HepG2 (cell line): ENCODE data around the gene UNC13D. TPM values are rescaled to one million over a fixed set of nuclear protein-coding genes. Genes with fewer than 3 reads are reported as not detected.

Experiments
- ARNTL ChIP-seq: sonication (generic); formaldehyde crosslinking; IDR thresholded peaks from 2 replicates; pipeline ENCODE4 v1.4.0; 2020; ENCODE audit warnings: mild to moderate bottlenecking, missing genetic modification reagents
- CREM ChIP-seq, 2 experiments: sonication (generic) in 1 of 2; formaldehyde crosslinking in 1 of 2; IDR thresholded peaks; 2 replicates each; pipeline versions ENCODE4 v1.4.0 to v1.6.1; 2016 to 2020; ENCODE audit warnings: antibody characterized with exemption in 1 of 2, mild to moderate bottlenecking in 1 of 2, missing genetic modification reagents in 1 of 2
- EEA1 ChIP-seq: sonication (generic); formaldehyde crosslinking; IDR thresholded peaks from 2 replicates; pipeline ENCODE4 v1.5.1; 2020; ENCODE audit warnings: mild to moderate bottlenecking, missing genetic modification reagents, borderline replicate concordance
- GABPB1 ChIP-seq: IDR thresholded peaks from 2 replicates; pipeline ENCODE4 v1.6.1; 2016; ENCODE audit warnings: mild to moderate bottlenecking, missing genetic modification reagents, moderate library complexity, missing compliant biosample characterization
- MIER3 ChIP-seq: IDR thresholded peaks from 2 replicates; pipeline ENCODE4 v1.6.1; 2016; ENCODE audit warnings: missing compliant biosample characterization, borderline replicate concordance
- NFYC ChIP-seq: IDR thresholded peaks from 2 replicates; pipeline ENCODE4 v1.6.1; 2016; ENCODE audit warnings: missing genetic modification reagents, missing compliant biosample characterization
- SNAI1 ChIP-seq: sonication (generic); formaldehyde crosslinking; IDR thresholded peaks from 2 replicates; pipeline ENCODE4 v1.5.0; 2020; ENCODE audit warnings: mild to moderate bottlenecking, missing genetic modification reagents, borderline replicate concordance
- SYNCRIP ChIP-seq: fragments of 200-400 bp; formaldehyde crosslinking; IDR thresholded peaks from 2 replicates; pipeline ENCODE4 v1.6.1; 2018; ENCODE audit warnings: mild to moderate bottlenecking, low read depth, low read length; ENCODE audit not compliant: insufficient read depth
- TGIF2 ChIP-seq: IDR thresholded peaks from 2 replicates; pipeline ENCODE4 v1.6.1; 2016; ENCODE audit warnings: control low read depth, missing compliant biosample characterization
- ZNF24 ChIP-seq: fragments of 450-650 bp; IDR thresholded peaks from 2 replicates; pipeline ENCODE4 v1.6.1; 2017; ENCODE audit warnings: antibody characterized with exemption, mild to moderate bottlenecking
- ZNF879 ChIP-seq: sonication (generic); formaldehyde crosslinking; IDR thresholded peaks from 2 replicates; pipeline ENCODE4 v1.8.1; 2023; ENCODE audit warnings: missing genetic modification reagents
- polyA plus RNA-seq, 8 experiments: library from polyadenylated mRNA; depleted of rRNA in 3 of 8; stranded (reverse) in 7 of 8; unstranded in 1 of 8; fragments of >200 nt; fragmentation: Illumina TruSeq in 4 of 8; extraction: Trizol in 4 of 8; gene quantifications; 2 replicates each; pipeline versions ENCODE4 v1.2.1 to v1.2.3, GENCODE V29; 2011 to 2016; ENCODE audit warnings: low read depth in 4 of 8, missing spikeins in 1 of 8, mixed read lengths in 1 of 8; ENCODE audit not compliant: insufficient read depth in 1 of 8
- total RNA-seq, 5 experiments: library from RNA; depleted of rRNA; stranded (reverse); fragments of >200 nt; fragmentation: Illumina TruSeq; extraction: Trizol; gene quantifications; 2 replicates each; pipeline ENCODE4 v1.2.3, GENCODE V29; 2016; ENCODE audit warnings: low read depth in 1 of 5
- TF ChIP-seq, protein P1 (sequence below): conservative IDR thresholded peaks from 2 replicates; pipeline ENCODE4 v1.6.1; 2018; ENCODE audit warnings: missing genetic modification reagents
- TF ChIP-seq, protein P2 (sequence below): sonication (generic); formaldehyde crosslinking; IDR thresholded peaks from 2 replicates; pipeline ENCODE4 v1.4.0; 2020; ENCODE audit warnings: missing genetic modification reagents, borderline replicate concordance
- TF ChIP-seq, protein P3 (sequence below): IDR thresholded peaks from 2 replicates; pipeline ENCODE4 v1.6.1; 2018; ENCODE audit warnings: missing genetic modification reagents
- TF ChIP-seq, protein P4 (sequence below): sonication (generic); formaldehyde crosslinking; IDR thresholded peaks from 2 replicates; pipeline ENCODE4 v1.5.0; 2020; ENCODE audit warnings: mild to moderate bottlenecking, missing genetic modification reagents
- TF ChIP-seq, protein P5 (sequence below): sonication (generic); formaldehyde crosslinking; IDR thresholded peaks from 2 replicates; pipeline ENCODE4 v1.4.0; 2020; ENCODE audit warnings: missing genetic modification reagents, mild to moderate bottlenecking, borderline replicate concordance
- TF ChIP-seq, protein P6 (sequence below): sonication (generic); formaldehyde crosslinking; IDR thresholded peaks from 2 replicates; pipeline ENCODE4 v1.8.1; 2023; ENCODE audit warnings: missing genetic modification reagents, inconsistent platforms, borderline replicate concordance

Gene UNC13D
- total and polyA plus RNA-seq, 2 of the 13 experiments (the other 11 are each of a cell fraction or from before 2014, with no cell fraction given), result 29.7 to 42.7 TPM

DNA sequence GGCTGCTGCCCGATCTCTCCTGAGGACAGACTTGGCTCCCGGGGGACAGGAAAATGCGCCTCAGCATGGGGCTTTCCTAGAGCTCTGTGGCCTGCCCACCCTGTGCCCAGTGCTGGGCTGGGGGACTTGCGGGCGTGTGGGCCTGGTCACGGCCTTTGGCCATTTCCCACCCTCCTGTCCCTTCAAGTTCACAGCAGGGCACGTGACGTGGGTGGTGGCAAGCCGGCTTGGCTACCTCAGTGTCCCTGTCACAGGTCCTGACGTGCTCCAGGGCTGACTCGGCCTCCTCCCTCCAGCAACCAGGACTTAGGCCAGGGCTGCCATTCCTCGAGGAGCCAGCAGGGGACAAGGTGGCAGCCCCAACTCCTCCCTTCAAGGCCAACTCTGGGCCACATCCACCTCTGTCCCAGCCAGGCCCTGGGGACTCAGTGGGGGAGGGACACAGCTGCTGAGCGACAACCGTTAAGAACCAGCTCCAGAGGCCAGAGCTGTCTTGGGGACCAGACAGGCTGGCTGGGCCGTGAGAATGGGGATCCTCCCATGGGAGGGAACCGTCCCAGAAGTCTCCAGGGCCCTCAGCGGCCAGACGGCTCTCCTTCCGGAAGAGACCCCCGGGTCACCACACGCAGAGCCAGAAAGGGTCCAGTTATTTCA, 981 bp upstream of the UNC13D start (continued):
- TF ChIP-seq, protein P1, sequence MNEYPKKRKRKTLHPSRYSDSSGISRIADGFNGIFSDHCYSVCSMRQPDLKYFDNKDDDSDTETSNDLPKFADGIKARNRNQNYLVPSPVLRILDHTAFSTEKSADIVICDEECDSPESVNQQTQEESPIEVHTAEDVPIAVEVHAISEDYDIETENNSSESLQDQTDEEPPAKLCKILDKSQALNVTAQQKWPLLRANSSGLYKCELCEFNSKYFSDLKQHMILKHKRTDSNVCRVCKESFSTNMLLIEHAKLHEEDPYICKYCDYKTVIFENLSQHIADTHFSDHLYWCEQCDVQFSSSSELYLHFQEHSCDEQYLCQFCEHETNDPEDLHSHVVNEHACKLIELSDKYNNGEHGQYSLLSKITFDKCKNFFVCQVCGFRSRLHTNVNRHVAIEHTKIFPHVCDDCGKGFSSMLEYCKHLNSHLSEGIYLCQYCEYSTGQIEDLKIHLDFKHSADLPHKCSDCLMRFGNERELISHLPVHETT, result no peak
- no peak; the same call in 1 of the 2 replicates for TF ChIP-seq CREM (IDR thresholded peaks at IDR 0.05)
- no peak for TF ChIP-seq CREM (CRISPR knock-in tag; IDR thresholded peaks at IDR 0.05)
- peak; percentile 48; the same call in 1 of the 2 replicates for TF ChIP-seq GABPB1 (CRISPR knock-in tag)
- TF ChIP-seq, protein P2, sequence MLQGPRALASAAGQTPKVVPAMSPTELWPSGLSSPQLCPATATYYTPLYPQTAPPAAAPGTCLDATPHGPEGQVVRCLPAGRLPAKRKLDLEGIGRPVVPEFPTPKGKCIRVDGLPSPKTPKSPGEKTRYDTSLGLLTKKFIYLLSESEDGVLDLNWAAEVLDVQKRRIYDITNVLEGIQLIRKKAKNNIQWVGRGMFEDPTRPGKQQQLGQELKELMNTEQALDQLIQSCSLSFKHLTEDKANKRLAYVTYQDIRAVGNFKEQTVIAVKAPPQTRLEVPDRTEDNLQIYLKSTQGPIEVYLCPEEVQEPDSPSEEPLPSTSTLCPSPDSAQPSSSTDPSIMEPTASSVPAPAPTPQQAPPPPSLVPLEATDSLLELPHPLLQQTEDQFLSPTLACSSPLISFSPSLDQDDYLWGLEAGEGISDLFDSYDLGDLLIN (CRISPR knock-in tag), result no peak
- TF ChIP-seq MIER3, result peak; percentile 88; the same call in 1 of the 2 replicates
- no peak for TF ChIP-seq SNAI1 (CRISPR knock-in tag)
- no peak for TF ChIP-seq ZNF879 (CRISPR knock-in tag)
- no peak for TF ChIP-seq SYNCRIP
- no peak for TF ChIP-seq ZNF24
- TF ChIP-seq, protein P3, sequence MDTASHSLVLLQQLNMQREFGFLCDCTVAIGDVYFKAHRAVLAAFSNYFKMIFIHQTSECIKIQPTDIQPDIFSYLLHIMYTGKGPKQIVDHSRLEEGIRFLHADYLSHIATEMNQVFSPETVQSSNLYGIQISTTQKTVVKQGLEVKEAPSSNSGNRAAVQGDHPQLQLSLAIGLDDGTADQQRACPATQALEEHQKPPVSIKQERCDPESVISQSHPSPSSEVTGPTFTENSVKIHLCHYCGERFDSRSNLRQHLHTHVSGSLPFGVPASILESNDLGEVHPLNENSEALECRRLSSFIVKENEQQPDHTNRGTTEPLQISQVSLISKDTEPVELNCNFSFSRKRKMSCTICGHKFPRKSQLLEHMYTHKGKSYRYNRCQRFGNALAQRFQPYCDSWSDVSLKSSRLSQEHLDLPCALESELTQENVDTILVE (CRISPR knock-in tag), result peak; percentile 89
- 0 out of 2 replicates have a peak, but pooled peaks have one; percentile 49 for TF ChIP-seq EEA1 (CRISPR knock-in tag)
- TF ChIP-seq ARNTL (CRISPR knock-in tag), result no peak
- TF ChIP-seq, protein P4, sequence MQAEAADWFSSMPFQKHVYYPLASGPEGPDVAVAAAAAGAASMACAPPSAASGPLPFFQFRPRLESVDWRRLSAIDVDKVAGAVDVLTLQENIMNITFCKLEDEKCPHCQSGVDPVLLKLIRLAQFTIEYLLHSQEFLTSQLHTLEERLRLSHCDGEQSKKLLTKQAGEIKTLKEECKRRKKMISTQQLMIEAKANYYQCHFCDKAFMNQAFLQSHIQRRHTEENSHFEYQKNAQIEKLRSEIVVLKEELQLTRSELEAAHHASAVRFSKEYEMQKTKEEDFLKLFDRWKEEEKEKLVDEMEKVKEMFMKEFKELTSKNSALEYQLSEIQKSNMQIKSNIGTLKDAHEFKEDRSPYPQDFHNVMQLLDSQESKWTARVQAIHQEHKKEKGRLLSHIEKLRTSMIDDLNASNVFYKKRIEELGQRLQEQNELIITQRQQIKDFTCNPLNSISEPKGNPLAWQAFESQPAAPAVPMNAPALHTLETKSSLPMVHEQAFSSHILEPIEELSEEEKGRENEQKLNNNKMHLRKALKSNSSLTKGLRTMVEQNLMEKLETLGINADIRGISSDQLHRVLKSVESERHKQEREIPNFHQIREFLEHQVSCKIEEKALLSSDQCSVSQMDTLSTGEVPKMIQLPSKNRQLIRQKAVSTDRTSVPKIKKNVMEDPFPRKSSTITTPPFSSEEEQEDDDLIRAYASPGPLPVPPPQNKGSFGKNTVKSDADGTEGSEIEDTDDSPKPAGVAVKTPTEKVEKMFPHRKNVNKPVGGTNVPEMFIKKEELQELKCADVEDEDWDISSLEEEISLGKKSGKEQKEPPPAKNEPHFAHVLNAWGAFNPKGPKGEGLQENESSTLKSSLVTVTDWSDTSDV (CRISPR knock-in tag), result no peak; the same call in 1 of the 2 replicates
- no peak; the same call in 1 of the 2 replicates for TF ChIP-seq NFYC (CRISPR knock-in tag)
- TF ChIP-seq, protein P5, sequence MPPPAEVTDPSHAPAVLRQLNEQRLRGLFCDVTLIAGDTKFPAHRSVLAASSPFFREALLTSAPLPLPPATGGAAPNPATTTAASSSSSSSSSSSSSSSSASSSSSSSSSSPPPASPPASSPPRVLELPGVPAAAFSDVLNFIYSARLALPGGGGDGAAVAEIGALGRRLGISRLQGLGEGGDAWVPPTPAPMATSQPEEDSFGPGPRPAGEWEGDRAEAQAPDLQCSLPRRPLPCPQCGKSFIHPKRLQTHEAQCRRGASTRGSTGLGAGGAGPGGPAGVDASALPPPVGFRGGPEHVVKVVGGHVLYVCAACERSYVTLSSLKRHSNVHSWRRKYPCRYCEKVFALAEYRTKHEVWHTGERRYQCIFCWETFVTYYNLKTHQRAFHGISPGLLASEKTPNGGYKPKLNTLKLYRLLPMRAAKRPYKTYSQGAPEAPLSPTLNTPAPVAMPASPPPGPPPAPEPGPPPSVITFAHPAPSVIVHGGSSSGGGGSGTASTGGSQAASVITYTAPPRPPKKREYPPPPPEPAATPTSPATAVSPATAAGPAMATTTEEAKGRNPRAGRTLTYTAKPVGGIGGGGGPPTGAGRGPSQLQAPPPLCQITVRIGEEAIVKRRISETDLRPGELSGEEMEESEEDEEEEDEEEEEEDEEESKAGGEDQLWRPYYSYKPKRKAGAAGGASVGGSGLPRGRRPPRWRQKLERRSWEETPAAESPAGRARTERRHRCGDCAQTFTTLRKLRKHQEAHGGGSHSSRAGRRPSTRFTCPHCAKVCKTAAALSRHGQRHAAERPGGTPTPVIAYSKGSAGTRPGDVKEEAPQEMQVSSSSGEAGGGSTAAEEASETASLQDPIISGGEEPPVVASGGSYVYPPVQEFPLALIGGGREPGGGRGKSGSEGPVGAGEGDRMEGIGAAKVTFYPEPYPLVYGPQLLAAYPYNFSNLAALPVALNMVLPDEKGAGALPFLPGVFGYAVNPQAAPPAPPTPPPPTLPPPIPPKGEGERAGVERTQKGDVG (CRISPR knock-in tag), result 0 out of 2 replicates have a peak, but pooled peaks have one; percentile 48
- TF ChIP-seq, protein P6, sequence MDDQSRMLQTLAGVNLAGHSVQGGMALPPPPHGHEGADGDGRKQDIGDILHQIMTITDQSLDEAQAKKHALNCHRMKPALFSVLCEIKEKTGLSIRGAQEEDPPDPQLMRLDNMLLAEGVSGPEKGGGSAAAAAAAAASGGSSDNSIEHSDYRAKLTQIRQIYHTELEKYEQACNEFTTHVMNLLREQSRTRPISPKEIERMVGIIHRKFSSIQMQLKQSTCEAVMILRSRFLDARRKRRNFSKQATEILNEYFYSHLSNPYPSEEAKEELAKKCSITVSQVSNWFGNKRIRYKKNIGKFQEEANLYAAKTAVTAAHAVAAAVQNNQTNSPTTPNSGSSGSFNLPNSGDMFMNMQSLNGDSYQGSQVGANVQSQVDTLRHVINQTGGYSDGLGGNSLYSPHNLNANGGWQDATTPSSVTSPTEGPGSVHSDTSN (CRISPR knock-in tag), result no peak
- peak; percentile 40; the same call in 1 of the 2 replicates for TF ChIP-seq TGIF2 (CRISPR knock-in tag)
